Smooth muscle cell (in vitro differentiated cells): ENCODE results near the gene CFAP99. TPM values are rescaled to one million over a fixed set of nuclear protein-coding genes. Genes with fewer than 3 reads are reported as not detected.

ENCODE experiments used
- DNase-seq: peaks from one replicate; lab custom pipeline; 2025; ENCODE audit not compliant: unreplicated experiment; lab: John Stamatoyannopoulos, UW
- H2AFZ ChIP-seq: fragments of 200-600 bp; sonication (generic); 2 replicates; pipeline ENCODE4 v1.6.0; 2016; ENCODE audit warnings: antibody characterized with exemption, low read depth, mild to moderate bottlenecking
- H3F3A ChIP-seq: fragments of 200-600 bp; sonication (generic); 2 replicates; pipeline ENCODE4 v1.6.0; 2017; ENCODE audit warnings: antibody characterized with exemption, low read depth
- H3K27ac ChIP-seq: fragments of 200-600 bp; sonication (generic); 2 replicates; pipeline ENCODE4 v1.5.1; 2016; ENCODE audit warnings: low read depth, mild to moderate bottlenecking
- H3K27me3 ChIP-seq: fragments of 200-600 bp; sonication (generic); 2 replicates; pipeline ENCODE4 v1.6.1; 2016; ENCODE audit warnings: low read depth, mild to moderate bottlenecking
- H3K36me3 ChIP-seq: fragments of 200-600 bp; sonication (generic); 2 replicates; pipeline ENCODE4 v1.5.1; 2016; ENCODE audit warnings: low read depth
- H3K4me1 ChIP-seq: fragments of 200-600 bp; sonication (generic); 2 replicates; pipeline ENCODE4 v1.5.1; 2016; ENCODE audit warnings: low read depth
- H3K4me2 ChIP-seq: fragments of 200-600 bp; sonication (generic); 2 replicates; pipeline ENCODE4 v1.6.0; 2016; ENCODE audit warnings: mild to moderate bottlenecking
- H3K4me3 ChIP-seq: fragments of 200-600 bp; sonication (generic); 2 replicates; pipeline ENCODE4 v1.5.1; 2016; ENCODE audit warnings: mild to moderate bottlenecking
- H3K79me2 ChIP-seq: fragments of 200-600 bp; sonication (generic); 2 replicates; pipeline ENCODE4 v1.6.0; 2016; ENCODE audit warnings: low read depth, mild to moderate bottlenecking
- H3K9ac ChIP-seq: fragments of 200-600 bp; sonication (generic); 2 replicates; pipeline ENCODE4 v1.6.0; 2016; ENCODE audit warnings: low read depth
- H3K9me3 ChIP-seq: fragments of 200-600 bp; sonication (generic); replicated peaks from 2 replicates; pipeline ENCODE4 v1.5.1; 2016; ENCODE audit warnings: low read depth
- H4K20me1 ChIP-seq: fragments of 200-600 bp; sonication (generic); 2 replicates; pipeline ENCODE4 v1.6.0; 2016; ENCODE audit warnings: low read depth
- CTCF ChIP-seq: fragments of 200-600 bp; sonication (generic); IDR thresholded peaks from 2 replicates; pipeline ENCODE4 v1.5.1; 2017; ENCODE audit warnings: borderline replicate concordance, mild to moderate bottlenecking, antibody characterized with exemption; ENCODE audit not compliant: insufficient read depth, poor library complexity, severe bottlenecking
- WGBS: methylation state at CpG from one replicate; pipeline ENCODE4 v1.1.7; 2016; ENCODE audit warnings: low lambda C conversion rate; 5-methylcytosine and 5-hydroxymethylcytosine counted together
- polyA plus RNA-seq: library from polyadenylated mRNA; unstranded; fragments of >200 nt; fragmentation: Nextera tagmentation; extraction: Ambion mirVana; gene quantifications from 2 replicates; pipeline ENCODE4 v1.2.1, GENCODE V29; 2016
- total RNA-seq: library from RNA; depleted of rRNA; stranded (reverse); fragments of >200 nt; gene quantifications from 2 replicates; pipeline ENCODE4 v1.2.3, GENCODE V29; 2014

The CFAP99 gene
- total and polyA plus RNA-seq, 2 experiments from 2014 or later: not detected

DNA sequence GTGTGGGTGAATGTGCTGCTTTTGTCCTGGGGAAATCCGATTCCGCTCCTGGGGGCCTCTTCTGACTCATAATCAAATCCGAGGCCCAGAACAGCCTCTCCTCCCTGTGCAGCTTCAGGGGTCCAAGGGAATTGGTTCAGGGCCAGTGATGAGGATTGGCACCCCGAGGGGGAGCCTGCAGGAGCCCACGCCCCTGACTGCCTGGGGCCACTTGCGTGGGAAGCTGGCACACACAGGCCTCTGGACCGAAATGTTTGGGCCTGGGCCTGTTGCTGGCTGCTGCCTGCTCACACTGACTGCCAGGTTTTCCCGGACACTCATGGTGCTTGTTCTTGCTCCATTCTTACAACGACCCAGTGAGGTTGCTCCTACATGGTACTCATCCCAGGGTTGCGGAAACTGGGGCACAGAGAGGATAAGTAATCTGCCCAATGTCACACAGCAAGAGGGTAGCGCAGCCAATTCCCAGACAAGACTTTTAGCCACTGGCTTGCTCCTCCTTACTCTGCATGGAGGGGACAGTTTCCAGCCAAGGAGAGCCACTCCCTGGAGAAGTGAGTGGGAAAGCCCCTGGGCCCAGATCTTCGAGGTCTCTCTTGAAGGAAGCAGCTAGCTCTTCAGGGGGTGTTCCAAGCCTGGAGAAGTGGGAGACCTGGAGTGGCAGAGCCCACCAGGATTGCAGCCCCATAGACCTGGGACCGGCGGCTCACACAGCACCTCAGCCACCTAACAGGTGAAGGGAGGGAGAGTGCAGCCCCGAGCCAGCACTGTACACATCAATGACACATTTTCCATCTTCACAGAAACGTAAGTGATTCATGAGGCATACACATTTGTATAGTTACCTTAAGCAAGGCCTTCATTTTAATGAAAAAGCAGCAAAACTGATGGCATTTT lies 20.3 kb downstream of the CFAP99 start:
- H3K36me3 ChIP-seq: no peaks in the 10 kb centered on the region
- H2AFZ ChIP-seq: no peak overlapping the region
- H3F3A ChIP-seq: no peaks in the 10 kb centered on the region
- H3K27ac ChIP-seq: no peak overlapping the region
- no peaks in the 10 kb centered on the region for H3K79me2 ChIP-seq
- H3K4me1 ChIP-seq: no peaks in the 10 kb centered on the region
- H3K4me3 ChIP-seq: no peak overlapping the region
- DNase-seq: no peak
- 91% methylated on average over 16 of the region's 16 CpGs for WGBS
- no peaks in the 10 kb centered on the region for H4K20me1 ChIP-seq
- H3K9me3 ChIP-seq: no peaks in the 10 kb centered on the region
- H3K27me3 ChIP-seq: no peaks in the 10 kb centered on the region
- H3K4me2 ChIP-seq: no peak overlapping the region
- no peak overlapping the region for H3K9ac ChIP-seq
- no peak for TF ChIP-seq CTCF

DNA sequence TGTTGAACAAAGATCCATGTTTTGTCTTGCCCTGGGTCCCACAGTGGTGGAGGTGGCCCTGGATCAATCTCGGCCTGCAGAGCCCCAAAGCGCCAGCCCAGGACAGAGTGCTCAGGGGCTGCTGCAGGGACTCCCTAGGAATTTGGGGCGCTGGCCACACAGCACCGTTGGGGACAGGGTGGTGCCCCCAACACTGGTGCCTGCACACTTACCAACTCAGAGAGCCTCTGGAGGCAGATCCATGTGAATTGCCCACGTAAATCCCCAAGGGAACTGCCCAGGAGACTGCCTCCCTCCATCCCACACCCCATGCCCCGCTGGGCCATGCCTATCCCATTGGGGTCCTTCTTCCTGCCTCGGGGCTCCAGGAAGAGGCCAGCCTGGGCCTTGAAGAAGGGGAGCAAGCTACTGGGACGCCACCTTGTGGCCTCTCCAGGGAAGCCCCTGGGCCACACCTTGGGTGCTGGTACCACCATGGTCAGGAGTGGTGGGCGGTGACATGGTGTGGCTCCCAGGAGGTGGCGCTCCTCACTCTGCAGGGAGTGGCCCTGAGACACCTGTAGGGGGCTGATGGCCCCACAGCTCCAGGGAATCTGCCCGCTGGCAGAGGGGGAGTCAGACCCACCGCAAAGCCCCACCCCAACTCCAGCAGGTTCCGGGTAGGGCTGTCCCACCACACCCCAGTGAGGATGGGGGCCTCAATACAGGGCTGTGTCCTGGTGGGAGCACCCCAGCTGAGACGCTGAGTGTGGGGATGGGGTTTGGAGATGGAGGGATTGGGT lies 22.8 kb downstream of the CFAP99 start:
- Histone ChIP-seq H3F3A (no peaks in the 10 kb centered on the region), H3K27me3 (no peaks in the 10 kb centered on the region), H3K27ac (no peak overlapping the region), H3K4me3 (no peak overlapping the region), H2AFZ (no peak overlapping the region), H4K20me1 (no peaks in the 10 kb centered on the region), H3K79me2 (no peaks in the 10 kb centered on the region), H3K9me3 (no peaks in the 10 kb centered on the region), H3K4me1 (no peaks in the 10 kb centered on the region), H3K9ac (no peak overlapping the region), H3K4me2 (no peak overlapping the region), H3K36me3 (no peaks in the 10 kb centered on the region)
- no peak for DNase-seq
- peak; percentile 59 for TF ChIP-seq CTCF
- WGBS: 57% methylated on average over 14 of the region's 14 CpGs

- no peaks in the 10 kb centered on the region for H4K20me1 ChIP-seq
- no peaks in the 10 kb centered on the region for H3K27me3 ChIP-seq
- no peak overlapping the region for H3K4me2 ChIP-seq
- no peak overlapping the region for H2AFZ ChIP-seq
- H3K9me3 ChIP-seq: no peaks in the 10 kb centered on the region
- no peak for DNase-seq
- no peak overlapping the region for H3K4me3 ChIP-seq
- WGBS: 90% methylated on average over 15 of the region's 20 CpGs
- no peak for TF ChIP-seq CTCF
- no peaks in the 10 kb centered on the region for H3K36me3 ChIP-seq
- no peak overlapping the region for H3K9ac ChIP-seq
- H3K79me2 ChIP-seq: no peaks in the 10 kb centered on the region
- H3K4me1 ChIP-seq: no peaks in the 10 kb centered on the region
- no peaks in the 10 kb centered on the region for H3F3A ChIP-seq
- H3K27ac ChIP-seq: no peak overlapping the region
Observed at GRCh38 chr4:2442175-2442993, 23.6 kb downstream of the CFAP99 start.
